Bronchial epithelial cell (primary cell): Measurements from ENCODE around the gene B3GAT1. TPM values are rescaled to one million over a fixed set of nuclear protein-coding genes. Genes with fewer than 3 reads are reported as not detected.
"Not testable (repeated sequence)": the region's sequence is repeated elsewhere in the genome, so short reads cannot be mapped to it uniquely, and the experiment has no call there.

Experiments used
- DNase-seq: peaks from one replicate; pipeline ENCODE4 v3.0.0-alpha.2; 2010; ENCODE audit warnings: low read depth
- FAIRE-seq: peaks from 2 replicates; lab custom pipeline; 2011; peaks lifted over from hg19 to GRCh38; lab: Jason Lieb, UNC
- H3K27me3 ChIP-seq: 2 replicates; pipeline ENCODE4 v1.5.1; 2011; ENCODE audit warnings: low read length; ENCODE audit not compliant: control insufficient read depth, insufficient read depth
- H3K36me3 ChIP-seq: 2 replicates; pipeline ENCODE4 v1.5.1; 2011; ENCODE audit warnings: low read length; ENCODE audit not compliant: control insufficient read depth, insufficient read depth
- H3K4me3 ChIP-seq: 2 replicates; pipeline ENCODE4 v1.5.1; 2011; ENCODE audit warnings: mild to moderate bottlenecking, low read depth, low read length, control low read depth
- total RNA-seq: library from RNA; depleted of rRNA; stranded (reverse); fragments of >200 nt; gene quantifications from 2 replicates; pipeline ENCODE4 v1.2.1, GENCODE V29; 2014
- TF ChIP-seq, protein P1 (sequence below): IDR thresholded peaks from 2 replicates; pipeline ENCODE4 v1.5.1; 2011; ENCODE audit warnings: mild to moderate bottlenecking, moderate library complexity, low read length, control low read depth, inconsistent platforms; ENCODE audit not compliant: insufficient read depth, severe bottlenecking

The B3GAT1 gene
- total RNA-seq, 1 donor from 2014 or later: under 0.01 TPM

DNA sequence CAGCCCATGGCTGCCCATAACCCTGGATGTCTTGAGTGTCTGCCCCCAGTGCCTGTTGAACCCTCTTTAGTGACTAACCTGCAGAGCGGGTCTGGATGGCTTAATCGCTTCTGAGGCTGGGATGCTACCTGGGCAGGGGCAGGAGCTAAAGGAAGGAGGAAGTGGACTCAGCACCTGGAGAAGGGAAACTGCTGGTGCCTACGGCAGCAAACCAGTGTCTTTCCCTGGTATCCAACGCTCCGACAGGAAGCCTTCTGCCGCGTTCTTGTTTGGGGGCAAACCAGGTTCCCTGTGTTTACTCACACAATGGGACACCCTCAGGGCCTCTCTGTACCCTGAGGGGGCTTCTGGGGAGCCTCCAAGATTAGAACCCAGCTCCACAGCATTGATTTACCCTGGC, 38.1 kb upstream of the B3GAT1 start:
- no peaks in the 10 kb centered on the region for H3K36me3 ChIP-seq
- FAIRE-seq: no peak

DNA sequence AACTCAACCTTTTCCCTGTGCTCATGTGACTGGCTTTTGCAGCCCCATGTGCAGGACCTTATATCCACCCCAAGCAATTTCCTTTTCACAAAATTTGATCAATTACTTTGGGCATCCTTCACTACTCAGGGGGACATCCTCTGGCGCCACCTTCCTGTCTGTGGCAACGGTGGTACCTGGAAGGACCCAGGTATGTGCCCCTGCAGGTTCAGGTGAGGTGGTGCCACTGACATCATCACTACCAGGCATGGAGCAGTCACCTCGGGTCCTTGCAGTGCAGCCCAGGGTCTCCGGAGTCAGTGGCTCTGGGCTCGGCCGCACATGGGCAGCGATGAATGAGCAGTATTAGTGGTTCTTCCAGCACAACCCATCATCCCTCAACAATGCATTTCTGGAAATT, 37.7 kb upstream of the B3GAT1 start:
- H3K36me3 ChIP-seq: no peaks in the 10 kb centered on the region
- TF ChIP-seq, protein P1, sequence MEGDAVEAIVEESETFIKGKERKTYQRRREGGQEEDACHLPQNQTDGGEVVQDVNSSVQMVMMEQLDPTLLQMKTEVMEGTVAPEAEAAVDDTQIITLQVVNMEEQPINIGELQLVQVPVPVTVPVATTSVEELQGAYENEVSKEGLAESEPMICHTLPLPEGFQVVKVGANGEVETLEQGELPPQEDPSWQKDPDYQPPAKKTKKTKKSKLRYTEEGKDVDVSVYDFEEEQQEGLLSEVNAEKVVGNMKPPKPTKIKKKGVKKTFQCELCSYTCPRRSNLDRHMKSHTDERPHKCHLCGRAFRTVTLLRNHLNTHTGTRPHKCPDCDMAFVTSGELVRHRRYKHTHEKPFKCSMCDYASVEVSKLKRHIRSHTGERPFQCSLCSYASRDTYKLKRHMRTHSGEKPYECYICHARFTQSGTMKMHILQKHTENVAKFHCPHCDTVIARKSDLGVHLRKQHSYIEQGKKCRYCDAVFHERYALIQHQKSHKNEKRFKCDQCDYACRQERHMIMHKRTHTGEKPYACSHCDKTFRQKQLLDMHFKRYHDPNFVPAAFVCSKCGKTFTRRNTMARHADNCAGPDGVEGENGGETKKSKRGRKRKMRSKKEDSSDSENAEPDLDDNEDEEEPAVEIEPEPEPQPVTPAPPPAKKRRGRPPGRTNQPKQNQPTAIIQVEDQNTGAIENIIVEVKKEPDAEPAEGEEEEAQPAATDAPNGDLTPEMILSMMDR: no peak
- H3K27me3 ChIP-seq: no peaks in the 10 kb centered on the region
- FAIRE-seq (no peak), DNase-seq (no peak)
- no peak overlapping the region for H3K4me3 ChIP-seq

More for the DNA sequence above, 38.1 kb upstream of the B3GAT1 start:
- H3K27me3 ChIP-seq: no peaks in the 10 kb centered on the region
- no peak for DNase-seq
- H3K4me3 ChIP-seq: no peak overlapping the region
- TF ChIP-seq, protein P1: no peak

DNA sequence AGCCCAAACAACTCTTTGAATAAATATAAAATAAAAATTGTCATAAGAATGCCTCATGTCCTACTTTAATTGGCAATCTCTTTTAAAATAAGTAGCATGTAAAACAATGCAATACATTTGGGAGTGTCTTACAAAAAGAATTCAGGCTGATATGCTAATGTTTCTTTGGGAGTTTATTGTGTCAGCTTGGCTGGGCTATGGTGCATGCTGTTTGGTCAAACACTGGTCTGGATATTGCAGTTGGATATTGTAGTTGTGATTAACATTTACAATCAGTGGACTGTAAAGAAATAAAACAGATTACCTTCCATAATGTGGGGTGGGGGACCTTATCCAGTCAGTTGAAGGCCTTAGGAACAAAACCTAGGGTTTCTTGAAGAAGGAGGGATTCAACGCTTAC, 37.0 kb upstream of the B3GAT1 start:
- Histone ChIP-seq H3K4me3 (no peak overlapping the region), H3K36me3 (no peaks in the 10 kb centered on the region), H3K27me3 (no peaks in the 10 kb centered on the region)
- DNase-seq (no peak), FAIRE-seq (no peak)
- TF ChIP-seq, protein P1: no peak

DNA sequence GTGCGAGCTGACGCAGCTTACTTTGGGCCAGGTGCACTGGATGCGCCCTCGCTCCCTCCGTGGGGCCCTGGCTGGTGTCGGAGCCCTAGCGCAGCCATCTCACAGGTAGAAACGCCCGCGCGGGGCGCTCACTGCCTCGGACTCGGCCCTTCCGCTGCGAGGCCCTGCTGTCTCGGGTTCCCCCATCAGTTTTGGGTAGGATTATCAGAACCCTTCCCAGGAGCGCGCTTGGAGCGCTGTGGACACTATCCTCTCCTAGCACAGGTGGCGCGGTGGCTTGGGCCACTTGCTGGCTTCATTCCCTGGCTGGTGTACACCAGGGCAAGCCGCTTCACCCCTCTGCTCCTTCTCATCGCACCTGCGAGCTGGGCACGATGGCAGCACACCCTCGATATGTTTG, 35.7 kb upstream of the B3GAT1 start:
- TF ChIP-seq, protein P1: no peak
- H3K36me3 ChIP-seq: no peaks in the 10 kb centered on the region
- no peaks in the 10 kb centered on the region for H3K27me3 ChIP-seq
- no peak for DNase-seq
- FAIRE-seq: no peak
- no peak overlapping the region for H3K4me3 ChIP-seq

DNA sequence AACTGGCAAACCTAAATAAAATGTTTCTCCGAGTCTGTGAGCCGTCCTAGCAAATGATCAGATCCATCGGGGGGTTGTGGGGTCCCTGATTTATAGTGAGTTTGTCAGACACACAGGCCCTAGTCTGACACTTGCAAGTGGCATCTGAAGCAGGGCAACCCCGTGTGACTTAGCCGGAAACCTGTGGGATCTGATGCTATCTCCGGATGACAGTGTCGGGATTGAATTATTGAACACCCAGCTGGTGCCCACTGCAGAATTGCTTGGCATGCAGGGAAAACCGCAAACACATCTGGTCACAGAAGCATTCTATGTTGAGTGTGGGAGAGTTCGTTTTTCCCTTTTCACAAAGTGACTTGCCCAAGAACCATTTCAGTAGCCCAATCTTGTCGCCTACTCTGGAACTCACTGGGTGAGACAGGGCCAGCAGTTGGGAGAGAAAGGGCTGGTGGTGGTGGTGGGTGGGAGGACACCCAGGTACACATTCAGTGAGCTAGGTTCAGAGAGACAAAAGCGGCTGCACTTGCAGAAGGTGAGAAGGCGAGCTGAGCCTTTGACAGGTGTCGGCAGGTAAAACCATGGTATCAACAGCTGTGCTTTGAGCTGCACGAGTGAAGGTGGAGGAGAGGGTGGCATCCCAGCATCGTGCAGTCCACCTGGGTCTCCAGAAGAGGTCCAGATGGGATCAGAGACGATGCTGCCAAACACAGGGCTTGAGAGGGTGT, 33.7 kb upstream of the B3GAT1 start:
- H3K27me3 ChIP-seq: no peaks in the 10 kb centered on the region
- no peak overlapping the region for H3K4me3 ChIP-seq
- TF ChIP-seq, protein P1: no peak
- H3K36me3 ChIP-seq: no peaks in the 10 kb centered on the region
- no peak for FAIRE-seq
- DNase-seq: no peak

DNA sequence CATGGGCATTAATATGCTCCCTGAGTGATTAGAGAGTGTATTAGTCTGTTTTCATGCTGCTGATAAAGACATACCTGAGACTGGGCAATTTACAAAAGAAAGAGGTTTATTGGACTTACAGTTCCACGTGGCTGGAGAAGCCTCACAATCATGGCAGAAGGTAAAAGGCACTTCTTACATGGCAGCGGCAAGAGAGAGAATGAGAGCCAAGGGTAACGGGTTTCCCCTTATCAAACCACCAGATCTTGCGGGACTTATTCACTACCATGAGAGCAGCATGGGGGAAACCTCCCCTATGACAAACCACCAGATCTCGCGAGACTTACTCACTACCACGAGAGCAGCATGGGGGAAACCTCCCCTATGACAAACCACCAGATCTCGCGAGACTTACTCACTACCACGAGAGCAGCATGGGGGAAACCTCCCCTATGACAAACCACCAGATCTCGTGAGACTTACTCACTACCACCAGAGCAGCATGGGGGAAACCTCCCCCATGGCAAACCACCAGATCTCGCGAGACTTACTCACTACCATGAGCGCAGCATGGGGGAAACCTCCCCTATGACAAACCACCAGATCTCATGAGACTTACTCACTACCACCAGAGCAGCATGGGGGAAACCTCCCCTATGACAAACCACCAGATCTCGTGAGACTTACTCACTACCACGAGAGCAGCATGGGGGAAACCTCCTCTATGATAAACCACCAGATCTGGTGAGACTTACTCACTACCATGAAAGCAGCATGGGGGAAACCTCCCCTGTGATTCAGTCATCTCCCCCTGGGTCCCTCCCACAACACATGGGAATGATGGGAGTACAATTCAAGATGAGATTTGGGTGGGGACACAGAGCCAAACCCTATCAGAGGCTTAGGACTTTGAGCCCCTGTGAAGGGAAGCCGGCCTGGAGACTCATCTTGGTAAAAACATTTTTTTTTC, 32.4 kb upstream of the B3GAT1 start:
- H3K27me3 ChIP-seq, H3K36me3 ChIP-seq, H3K4me3 ChIP-seq, DNase-seq: not testable (repeated sequence)
- FAIRE-seq: peak; percentile 87
